ENCODE measurements around the gene SPDEF. TPM values are rescaled to one million over a fixed set of nuclear protein-coding genes. Genes with fewer than 3 reads are reported as not detected.

The SPDEF gene
- polyA plus RNA-seq, 3 donors from 2014 or later: not detected

- peak overlapping the region in 1 of 6 donors; percentile 3 for H3K27ac Mint-ChIP-seq
- H3K36me3 Mint-ChIP-seq: no peaks in the 10 kb centered on the region
- H3K4me3 Mint-ChIP-seq: no peak overlapping the region
Observed at GRCh38 chr6:34543421-34543820, 12.7 kb downstream of the SPDEF start.

GRCh38 chr6:34540841-34541240 is 15.3 kb downstream of the SPDEF start:
- Mint-ChIP-seq H3K4me3 (no peak overlapping the region), H3K4me1 (no peaks in the 10 kb centered on the region), H3K36me3 (no peaks in the 10 kb centered on the region), H3K27me3 (ENCODE audit: low read depth in 3 of 3) (peaks cover 0 to 7% (median 0%) of the 10 kb centered on the region in 3 donors), H3K9me3 (no peaks in the 10 kb centered on the region), H3K27ac (no peak overlapping the region)
- DNase-seq: no peak

More at GRCh38 chr6:34543421-34543820, 12.7 kb downstream of the SPDEF start:
- no peaks in the 10 kb centered on the region for H3K4me1 Mint-ChIP-seq
- no peaks in the 10 kb centered on the region for H3K9me3 Mint-ChIP-seq
- no peak for DNase-seq
- H3K27me3 Mint-ChIP-seq (ENCODE audit: low read depth in 3 of 3): peaks cover 0 to 9% (median 1%) of the 10 kb centered on the region in 3 donors

- Mint-ChIP-seq H3K4me3 (no peak overlapping the region), H3K27ac (no peak overlapping the region)
Observed at GRCh38 chr6:34540222-34540621, 15.9 kb downstream of the SPDEF start.

GRCh38 chr6:34539181-34539580 is 16.9 kb downstream of the SPDEF start:
- DNase-seq: no peak
- Mint-ChIP-seq H3K27me3 (ENCODE audit: low read depth in 3 of 3) (peaks cover 0 to 6% (median 0%) of the 10 kb centered on the region in 3 donors), H3K4me3 (no peak overlapping the region), H3K36me3 (no peaks in the 10 kb centered on the region), H3K4me1 (no peaks in the 10 kb centered on the region), H3K9me3 (no peaks in the 10 kb centered on the region), H3K27ac (no peak overlapping the region)

More at GRCh38 chr6:34540222-34540621, 15.9 kb downstream of the SPDEF start:
- Mint-ChIP-seq H3K9me3 (no peaks in the 10 kb centered on the region), H3K4me1 (no peaks in the 10 kb centered on the region), H3K36me3 (no peaks in the 10 kb centered on the region), H3K27me3 (ENCODE audit: low read depth in 3 of 3) (peaks cover 0 to 7% (median 0%) of the 10 kb centered on the region in 3 donors)
- DNase-seq: no peak

GRCh38 chr6:34538581-34538980 is 17.5 kb downstream of the SPDEF start:
- Mint-ChIP-seq H3K4me3 (no peak overlapping the region), H3K36me3 (no peaks in the 10 kb centered on the region), H3K27me3 (ENCODE audit: low read depth in 3 of 3) (peaks cover 0 to 5% (median 0%) of the 10 kb centered on the region in 3 donors), H3K27ac (no peak overlapping the region), H3K9me3 (no peaks in the 10 kb centered on the region), H3K4me1 (no peaks in the 10 kb centered on the region)
- no peak for DNase-seq

- Mint-ChIP-seq H3K4me3 (no peak overlapping the region), H3K27ac (no peak overlapping the region), H3K36me3 (no peaks in the 10 kb centered on the region), H3K9me3 (no peaks in the 10 kb centered on the region), H3K4me1 (no peaks in the 10 kb centered on the region), H3K27me3 (ENCODE audit: low read depth in 3 of 3) (peaks cover 0 to 3% (median 0%) of the 10 kb centered on the region in 3 donors)
- DNase-seq: no peak
Observed at GRCh38 chr6:34537922-34538550, 18.1 kb downstream of the SPDEF start.

- H3K27ac Mint-ChIP-seq: no peak overlapping the region
- H3K4me1 Mint-ChIP-seq: no peaks in the 10 kb centered on the region
- no peaks in the 10 kb centered on the region for H3K36me3 Mint-ChIP-seq
- DNase-seq: no peak
- no peaks in the 10 kb centered on the region for H3K27me3 Mint-ChIP-seq (ENCODE audit: low read depth in 3 of 3)
- H3K9me3 Mint-ChIP-seq: no peaks in the 10 kb centered on the region
- no peak overlapping the region for H3K4me3 Mint-ChIP-seq
Observed at GRCh38 chr6:34536959-34537848, 18.9 kb downstream of the SPDEF start.

GRCh38 chr6:34536251-34536958 is 19.7 kb downstream of the SPDEF start:
- H3K4me3 Mint-ChIP-seq: no peak overlapping the region
- no peaks in the 10 kb centered on the region for H3K9me3 Mint-ChIP-seq
- H3K27ac Mint-ChIP-seq: no peak overlapping the region
- DNase-seq: no peak
- no peaks in the 10 kb centered on the region for H3K4me1 Mint-ChIP-seq
- no peaks in the 10 kb centered on the region for H3K27me3 Mint-ChIP-seq (ENCODE audit: low read depth in 3 of 3)
- H3K36me3 Mint-ChIP-seq: no peaks in the 10 kb centered on the region

GRCh38 chr6:34535646-34536045 is 20.5 kb downstream of the SPDEF start:
- Mint-ChIP-seq H3K4me1 (no peaks in the 10 kb centered on the region), H3K36me3 (no peaks in the 10 kb centered on the region), H3K4me3 (no peak overlapping the region), H3K27me3 (ENCODE audit: low read depth in 3 of 3) (no peaks in the 10 kb centered on the region), H3K9me3 (no peaks in the 10 kb centered on the region), H3K27ac (no peak overlapping the region)
- DNase-seq: no peak

GRCh38 chr6:34535199-34535598 is 20.9 kb downstream of the SPDEF start:
- H3K36me3 Mint-ChIP-seq: no peaks in the 10 kb centered on the region
- H3K27me3 Mint-ChIP-seq (ENCODE audit: low read depth in 3 of 3): no peaks in the 10 kb centered on the region
- no peak overlapping the region for H3K27ac Mint-ChIP-seq
- no peaks in the 10 kb centered on the region for H3K9me3 Mint-ChIP-seq
- H3K4me1 Mint-ChIP-seq: no peaks in the 10 kb centered on the region
- DNase-seq: no peak
- H3K4me3 Mint-ChIP-seq: no peak overlapping the region

GRCh38 chr6:34534656-34535055 is 21.5 kb downstream of the SPDEF start:
- Mint-ChIP-seq H3K4me3 (no peak overlapping the region), H3K27ac (no peak overlapping the region), H3K36me3 (no peaks in the 10 kb centered on the region), H3K9me3 (no peaks in the 10 kb centered on the region), H3K27me3 (ENCODE audit: low read depth in 3 of 3) (no peaks in the 10 kb centered on the region), H3K4me1 (no peaks in the 10 kb centered on the region)
- DNase-seq: no peak

- no peaks in the 10 kb centered on the region for H3K9me3 Mint-ChIP-seq
- H3K4me1 Mint-ChIP-seq: no peaks in the 10 kb centered on the region
- no peak for DNase-seq
- H3K36me3 Mint-ChIP-seq: no peaks in the 10 kb centered on the region
- no peak overlapping the region for H3K27ac Mint-ChIP-seq
- no peak overlapping the region for H3K4me3 Mint-ChIP-seq
- no peaks in the 10 kb centered on the region for H3K27me3 Mint-ChIP-seq (ENCODE audit: low read depth in 3 of 3)
Observed at GRCh38 chr6:34534146-34534545, 22.0 kb downstream of the SPDEF start.

GRCh38 chr6:34532230-34532629 is 23.9 kb downstream of the SPDEF start:
- H3K27me3 Mint-ChIP-seq (ENCODE audit: low read depth in 3 of 3): peaks cover 0 to 2% (median 0%) of the 10 kb centered on the region in 3 donors
- H3K4me1 Mint-ChIP-seq: peaks cover 5 to 7% of the 10 kb centered on the region in 2 donors
- peak overlapping the region in 1 of 5 donors; percentile 64 for H3K4me3 Mint-ChIP-seq
- H3K36me3 Mint-ChIP-seq: no peaks in the 10 kb centered on the region
- H3K27ac Mint-ChIP-seq: no peak overlapping the region
- H3K9me3 Mint-ChIP-seq: no peaks in the 10 kb centered on the region
- no peak for DNase-seq

All from immature natural killer cell (primary cell).